Trophoblast cell (in vitro differentiated cells and primary cell): ENCODE measurements around the gene RBM24.

Experiments
- DNase-seq, 2 donors: peaks; one replicate each; pipeline ENCODE4 v3.0.0-alpha.2; 2016
- H2AFZ ChIP-seq: 2 replicates; pipeline ENCODE4 v1.6.1; 2013; ENCODE audit warnings: low read length, moderate library complexity, mild to moderate bottlenecking; ENCODE audit not compliant: insufficient read depth, poor library complexity
- H2AK5ac ChIP-seq: 2 replicates; pipeline ENCODE4 v1.6.1; 2013; ENCODE audit warnings: mild to moderate bottlenecking, low read length
- H2BK120ac ChIP-seq: 2 replicates; pipeline ENCODE4 v1.6.1; 2013; ENCODE audit warnings: low read length, mild to moderate bottlenecking, moderate library complexity; ENCODE audit not compliant: insufficient read depth, poor library complexity
- H2BK12ac ChIP-seq: 2 replicates; pipeline ENCODE4 v1.6.1; 2013; ENCODE audit warnings: mild to moderate bottlenecking, low read length, moderate library complexity
- H2BK5ac ChIP-seq: 2 replicates; pipeline ENCODE4 v1.6.1; 2013; ENCODE audit warnings: low read length, low read depth, moderate library complexity, mild to moderate bottlenecking; ENCODE audit not compliant: poor library complexity
- H3K14ac ChIP-seq: 2 replicates; pipeline ENCODE4 v1.6.1; 2013; ENCODE audit warnings: mild to moderate bottlenecking, low read length
- H3K18ac ChIP-seq: 2 replicates; pipeline ENCODE4 v1.6.1; 2013; ENCODE audit warnings: mild to moderate bottlenecking, low read length
- H3K23ac ChIP-seq: 2 replicates; pipeline ENCODE4 v1.6.1; 2013; ENCODE audit warnings: low read length
- H3K27ac ChIP-seq: 2 replicates; pipeline ENCODE4 v1.5.1; 2013; ENCODE audit warnings: low read depth, mild to moderate bottlenecking, inconsistent platforms, low read length, moderate library complexity
- H3K27me3 ChIP-seq: 2 replicates; pipeline ENCODE4 v1.6.1; 2013; ENCODE audit warnings: inconsistent platforms, mild to moderate bottlenecking, low read length, moderate library complexity; ENCODE audit not compliant: insufficient read depth
- H3K36me3 ChIP-seq, 2 experiments: 1 replicate in 1 of 2; 2 replicates in 1 of 2; pipeline ENCODE4 v1.6.1; 2013; ENCODE audit warnings: low read length in 2 of 2, mild to moderate bottlenecking in 2 of 2, moderate library complexity in 1 of 2; ENCODE audit not compliant: insufficient read depth in 2 of 2, control insufficient read depth in 1 of 2
- H3K4ac ChIP-seq: 2 replicates; pipeline ENCODE4 v1.6.1; 2013; ENCODE audit warnings: low read depth, mild to moderate bottlenecking, low read length, moderate library complexity
- H3K4me1 ChIP-seq, 2 experiments: 1 replicate in 1 of 2; 2 replicates in 1 of 2; pipeline ENCODE4 v1.6.1; 2013; ENCODE audit warnings: low read length in 2 of 2, mild to moderate bottlenecking in 2 of 2, moderate library complexity in 1 of 2; ENCODE audit not compliant: insufficient read depth in 2 of 2, control insufficient read depth in 1 of 2
- H3K4me2 ChIP-seq: 2 replicates; pipeline ENCODE4 v1.6.1; 2013; ENCODE audit warnings: inconsistent platforms, mild to moderate bottlenecking, low read length, moderate library complexity
- H3K4me3 ChIP-seq: 2 replicates; pipeline ENCODE4 v1.5.1; 2013; ENCODE audit warnings: mild to moderate bottlenecking, low read depth, low read length, inconsistent platforms
- H3K79me1 ChIP-seq: one replicate; pipeline ENCODE4 v1.6.1; 2013; ENCODE audit warnings: low read length
- H3K79me2 ChIP-seq: 2 replicates; pipeline ENCODE4 v1.6.1; 2013; ENCODE audit warnings: low read length, mild to moderate bottlenecking; ENCODE audit not compliant: control insufficient read depth, insufficient read depth, poor library complexity
- H3K9ac ChIP-seq: 2 replicates; pipeline ENCODE4 v1.6.1; 2013; ENCODE audit warnings: mild to moderate bottlenecking, low read length
- H3K9me3 ChIP-seq: 2 replicates; pipeline ENCODE4 v1.6.1; 2013; ENCODE audit warnings: low read depth, mild to moderate bottlenecking, control low read depth, inconsistent platforms, low read length; ENCODE audit not compliant: insufficient read depth
- H4K12ac ChIP-seq: 2 replicates; pipeline ENCODE4 v1.6.1; 2013; ENCODE audit warnings: low read depth, mild to moderate bottlenecking, low read length, moderate library complexity
- H4K8ac ChIP-seq: 2 replicates; pipeline ENCODE4 v1.6.1; 2013; ENCODE audit warnings: low read depth, mild to moderate bottlenecking, low read length, moderate library complexity
- H4K91ac ChIP-seq: one replicate; pipeline ENCODE4 v1.6.1; 2013; ENCODE audit warnings: low read depth, mild to moderate bottlenecking, low read length, moderate library complexity
- WGBS: extraction: QIAGEN DNeasy Blood & Tissue Kit; methylation state at CpG from one replicate; pipeline ENCODE4 v1.1.7; 2013; ENCODE audit warnings: missing lambda C conversion rate; ENCODE audit not compliant: insufficient read length, insufficient coverage; ENCODE audit errors: extremely low coverage; 5-methylcytosine and 5-hydroxymethylcytosine counted together

Gene RBM24

GRCh38 chr6:17343215-17343614 lies 62.1 kb downstream of the RBM24 start:
- no peak overlapping the region for H3K18ac ChIP-seq
- H3K4me1 ChIP-seq, result no peaks in the 10 kb centered on the region
- H3K79me2 ChIP-seq, result no peaks in the 10 kb centered on the region
- H3K4me2 ChIP-seq, result no peak overlapping the region
- no peak overlapping the region for H3K9ac ChIP-seq
- H4K8ac ChIP-seq, result no peak overlapping the region
- no peak overlapping the region for H3K4ac ChIP-seq
- no CpG with 5 or more reads among the region's 2 CpGs for WGBS
- no peaks in the 10 kb centered on the region for H3K79me1 ChIP-seq
- no peak overlapping the region for H2AFZ ChIP-seq
- no peak overlapping the region for H3K4me3 ChIP-seq
- no peak overlapping the region for H2BK120ac ChIP-seq
- no peak overlapping the region for H2BK5ac ChIP-seq
- H3K27ac ChIP-seq, result no peak overlapping the region
- no peak overlapping the region for H2BK12ac ChIP-seq
- H3K36me3 ChIP-seq, result no peaks in the 10 kb centered on the region
- H4K12ac ChIP-seq, result no peak overlapping the region
- H3K27me3 ChIP-seq, result no peaks in the 10 kb centered on the region
- no peak overlapping the region for H2AK5ac ChIP-seq
- H3K14ac ChIP-seq, result no peak overlapping the region
- H3K9me3 ChIP-seq, result no peaks in the 10 kb centered on the region
- no peak for DNase-seq
- H4K91ac ChIP-seq, result no peak overlapping the region
- no peak overlapping the region for H3K23ac ChIP-seq
